HEK293T (cell line): ENCODE results near the gene OPCML.

Experiments
- FOXK2 ChIP-seq: fragments of 450-650 bp; IDR thresholded peaks from 2 replicates; pipeline ENCODE4 v1.6.1; 2016; ENCODE audit warnings: mild to moderate bottlenecking
- NFRKB ChIP-seq: fragments of 450-650 bp; IDR thresholded peaks from 2 replicates; pipeline ENCODE4 v1.6.1; 2016; ENCODE audit warnings: mild to moderate bottlenecking, moderate library complexity

- TF ChIP-seq FOXK2 (no peak), NFRKB (no peak)
Measured at GRCh38 chr11:132519241-132519815, 1013.0 kb downstream of the OPCML start.
